ENCODE results near the gene CD38.
"Not testable (repeated sequence)": the region's sequence is repeated elsewhere in the genome, so short reads cannot be mapped to it uniquely, and the experiment has no call there.

CD38 gene

DNA sequence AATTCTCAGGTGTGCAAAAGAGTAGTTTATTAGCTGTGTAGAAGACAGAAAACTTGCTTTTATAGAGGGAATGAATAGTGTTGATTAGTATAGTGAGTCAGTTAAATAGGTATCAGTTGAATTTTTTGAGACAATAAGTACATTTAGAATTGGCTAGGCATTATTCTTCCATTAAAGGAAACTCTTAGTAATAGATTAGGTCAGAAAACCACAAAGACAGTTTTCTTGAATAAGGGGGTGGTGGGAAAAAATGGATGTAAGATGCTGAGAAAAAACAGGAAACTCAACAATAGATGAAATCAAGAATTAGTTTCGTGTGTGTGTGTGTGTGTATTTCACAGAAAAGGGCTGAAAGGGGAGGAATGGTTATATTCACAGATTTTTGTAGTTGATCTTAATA, 16.8 kb downstream of the CD38 start:
- no peak for DNase-seq (ENCODE audit: low read depth in 1 of 2, low spot score in 1 of 2)

- DNase-seq (ENCODE audit: low read depth in 1 of 2, low spot score in 1 of 2) = no peak
These were observed 19.2 kb downstream of the CD38 start for GRCh38 chr4:15797320-15797719.

GRCh38 chr4:15799141-15799540, 21.0 kb downstream of the CD38 start:
- no peak for DNase-seq (ENCODE audit: low read depth in 1 of 2, low spot score in 1 of 2)

GRCh38 chr4:15799701-15800100, 21.6 kb downstream of the CD38 start:
- DNase-seq (ENCODE audit: low read depth in 1 of 2, low spot score in 1 of 2) = no peak

DNA sequence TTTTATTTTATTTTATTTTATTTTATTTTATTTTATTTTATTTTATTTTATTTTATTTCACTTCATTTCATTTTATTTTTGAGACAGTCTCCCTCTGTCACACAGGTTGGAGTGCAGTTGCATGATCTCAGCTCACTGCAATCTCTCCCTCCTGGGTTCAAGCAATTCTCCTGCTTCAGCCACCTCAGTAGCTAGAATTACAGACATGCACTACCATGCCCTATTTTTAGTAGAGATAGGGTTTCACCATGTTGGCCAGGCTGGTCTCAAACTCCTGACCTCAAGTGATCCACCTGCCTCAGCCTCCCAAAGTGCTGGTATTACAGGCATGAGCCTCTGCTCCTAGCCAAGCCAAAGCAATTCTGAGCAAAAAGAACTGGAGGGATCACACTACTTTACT, 24.4 kb downstream of the CD38 start:
- not testable (repeated sequence) for DNase-seq (ENCODE audit: low read depth in 1 of 2, low spot score in 1 of 2)

DNA sequence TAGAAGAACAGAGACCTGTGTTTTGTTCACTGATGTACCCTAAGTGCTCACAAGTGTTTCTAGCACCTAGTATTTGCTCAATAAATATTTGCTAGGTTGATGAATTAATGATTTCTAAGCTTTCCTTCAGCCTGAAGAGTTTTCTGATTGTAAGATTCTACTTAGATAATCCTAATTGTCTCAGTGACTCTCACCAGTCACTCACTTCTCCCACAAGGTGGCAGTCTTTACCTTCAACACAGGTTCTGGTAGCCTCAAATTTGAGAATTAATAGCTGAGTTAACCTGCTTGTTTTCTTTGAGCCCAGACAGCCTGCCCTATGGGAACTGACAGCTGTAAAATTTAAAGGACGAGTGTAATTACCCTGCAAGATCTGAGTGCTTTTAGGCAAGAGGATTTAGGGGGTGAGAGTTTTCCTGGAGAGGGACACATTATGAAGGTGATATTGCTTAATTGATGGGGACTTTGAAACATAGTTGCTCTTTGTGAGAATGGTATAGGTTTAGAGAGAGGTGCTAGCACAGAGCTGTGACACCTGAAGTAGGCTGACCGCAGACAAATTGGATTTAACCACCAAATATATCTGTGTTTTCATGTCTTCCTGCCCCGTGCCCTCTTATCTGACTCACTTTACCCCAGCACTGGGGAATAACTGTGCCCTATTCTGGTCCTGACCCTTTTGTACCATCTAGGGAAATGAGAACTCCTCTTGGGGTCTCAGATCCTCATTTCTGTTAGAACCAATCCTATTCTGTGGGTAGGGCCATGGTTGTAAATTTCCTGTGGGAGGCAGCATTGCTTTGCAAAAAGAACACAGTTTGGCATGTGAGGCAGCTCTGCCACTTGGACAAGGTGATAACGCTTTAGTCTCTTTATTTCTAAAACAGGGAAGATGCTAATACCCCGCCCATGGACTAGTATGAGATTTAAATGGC, 27.7 kb downstream of the CD38 start:
- DNase-seq (ENCODE audit: low read depth in 1 of 2, low spot score in 1 of 2) = no peak

DNA sequence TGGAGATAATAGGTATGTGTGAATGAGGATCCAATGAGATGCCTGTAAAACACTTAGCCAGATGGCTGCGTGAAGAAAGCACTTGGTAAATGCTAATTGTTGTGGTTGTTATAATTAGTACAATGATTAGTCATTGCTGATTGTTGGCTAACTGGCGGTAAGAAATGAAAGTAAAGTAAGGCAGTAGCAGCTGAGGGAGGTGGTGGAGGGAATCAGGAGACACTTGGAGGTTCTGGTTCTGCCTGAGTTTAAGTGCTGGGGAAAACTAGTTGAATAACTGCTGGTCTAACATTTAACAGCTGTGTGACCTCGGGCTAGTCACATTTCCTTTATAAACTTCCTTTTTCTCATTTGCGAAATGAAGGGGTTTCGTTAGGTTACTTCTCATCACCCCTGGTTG, 30.9 kb downstream of the CD38 start:
- DNase-seq (ENCODE audit: low read depth in 1 of 2, low spot score in 1 of 2) = no peak

- no peak for DNase-seq (ENCODE audit: low read depth in 1 of 2, low spot score in 1 of 2)
These were observed 31.3 kb downstream of the CD38 start for GRCh38 chr4:15809466-15809865.

DNA sequence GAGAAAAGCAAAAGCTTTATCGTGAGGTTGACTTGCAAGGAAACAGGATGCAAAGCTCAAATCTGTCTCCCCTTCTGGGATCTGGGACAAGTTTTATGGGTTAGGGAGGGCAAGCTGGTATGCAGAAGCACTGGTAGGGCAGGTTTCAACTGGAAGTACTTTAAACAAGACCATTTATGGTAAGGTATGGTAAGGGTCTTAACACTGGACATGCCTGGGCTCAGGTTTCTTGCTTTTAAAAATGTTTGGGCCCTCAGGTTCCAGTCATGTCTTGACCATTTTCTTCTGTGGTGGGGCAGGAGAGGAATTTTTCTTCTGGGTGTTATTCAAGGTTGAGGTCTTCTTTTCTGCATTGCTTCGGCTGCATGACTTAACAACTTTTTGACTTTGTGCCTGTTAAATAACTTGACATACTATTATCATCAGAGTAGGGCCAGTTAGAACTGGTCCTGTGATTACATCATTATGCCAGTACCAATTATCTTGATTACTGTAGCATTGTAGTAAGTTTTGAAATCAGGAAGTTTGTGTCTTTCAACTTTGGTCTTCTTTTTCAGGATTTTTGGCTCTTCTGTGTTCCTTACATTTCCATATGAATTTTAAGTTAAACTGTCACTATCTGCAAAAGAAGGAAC, 33.7 kb downstream of the CD38 start:
- no peak for DNase-seq (ENCODE audit: low read depth in 1 of 2, low spot score in 1 of 2)

DNA sequence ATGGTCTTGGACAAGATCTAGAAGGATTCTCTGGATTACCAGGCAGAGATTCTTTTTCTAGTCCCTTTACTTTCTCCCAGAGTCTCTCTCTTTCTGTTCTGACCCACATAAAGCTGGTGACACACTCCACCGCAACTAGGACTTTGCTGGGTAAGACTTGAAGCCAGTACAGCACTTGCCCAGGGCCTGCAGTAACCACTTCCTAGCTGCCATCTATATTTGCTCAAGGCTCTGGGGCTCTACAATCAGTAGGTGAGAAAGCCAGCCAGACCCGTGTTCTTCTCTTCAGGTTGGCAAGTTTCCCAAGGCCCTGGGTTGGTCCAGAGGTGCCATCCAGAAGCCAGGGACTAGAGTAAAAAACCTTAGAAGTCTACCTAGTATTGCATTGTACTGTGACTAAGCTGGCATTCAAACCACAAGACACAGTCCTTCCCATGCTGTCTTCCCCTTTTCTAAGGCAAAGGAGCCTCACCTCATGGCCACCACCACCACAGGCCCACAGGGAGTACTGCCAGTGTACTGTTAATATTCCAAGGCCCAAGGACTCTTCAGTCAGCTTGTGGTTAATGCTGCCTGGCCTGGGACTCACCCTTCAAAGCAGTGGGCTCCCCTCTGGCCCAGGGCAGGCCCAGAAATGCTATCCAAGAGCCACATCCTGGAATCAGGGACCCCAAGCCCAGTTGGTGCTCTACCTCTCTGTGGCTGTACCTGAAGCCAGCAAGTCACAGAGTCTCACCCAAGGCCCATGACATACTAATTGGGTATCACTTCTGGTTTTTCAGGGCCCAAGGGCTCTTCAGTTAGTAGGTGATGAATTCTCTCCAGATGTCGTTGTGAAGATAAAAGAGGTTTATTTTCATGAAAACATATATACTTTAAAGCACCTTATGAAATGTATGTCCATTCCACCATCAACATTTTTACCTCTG, 54.7 kb downstream of the CD38 start:
- DNase-seq (ENCODE audit: low read depth in 1 of 2, low spot score in 1 of 2) = no peak

GRCh38 chr4:15833801-15834200, 55.7 kb downstream of the CD38 start:
- no peak for DNase-seq (ENCODE audit: low read depth in 1 of 2, low spot score in 1 of 2)

- no peak for DNase-seq (ENCODE audit: low read depth in 1 of 2, low spot score in 1 of 2)
These were observed 58.2 kb downstream of the CD38 start for GRCh38 chr4:15836362-15836761.

- DNase-seq (ENCODE audit: low read depth in 1 of 2, low spot score in 1 of 2) = no peak
These were observed 59.5 kb downstream of the CD38 start for GRCh38 chr4:15837591-15837990.

DNA sequence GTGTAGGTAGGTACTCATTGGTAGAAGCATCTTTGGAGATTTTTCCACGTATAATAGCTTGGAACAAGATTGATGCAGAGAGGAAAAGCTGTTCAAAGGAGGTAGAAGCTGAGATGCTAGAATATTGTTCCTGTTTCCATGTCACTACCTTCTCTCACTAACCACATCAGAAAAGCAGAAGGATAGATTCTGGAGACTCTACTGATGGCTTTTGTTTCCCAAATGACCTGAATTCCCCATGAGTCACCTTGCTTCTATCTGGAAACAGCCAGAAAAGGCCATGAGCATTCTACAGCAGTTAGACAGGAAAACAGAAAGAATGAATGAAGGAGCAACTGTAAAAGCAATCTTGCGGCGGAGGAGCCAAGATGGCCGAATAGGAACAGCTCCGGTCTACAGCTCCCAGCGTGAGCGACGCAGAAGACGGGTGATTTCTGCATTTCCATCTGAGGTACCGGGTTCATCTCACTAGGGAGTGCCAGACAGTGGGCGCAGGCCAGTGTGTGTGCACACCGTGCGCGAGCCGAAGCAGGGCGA, 63.1 kb downstream of the CD38 start:
- not testable (repeated sequence) for DNase-seq (ENCODE audit: low read depth in 1 of 2, low spot score in 1 of 2)

DNA sequence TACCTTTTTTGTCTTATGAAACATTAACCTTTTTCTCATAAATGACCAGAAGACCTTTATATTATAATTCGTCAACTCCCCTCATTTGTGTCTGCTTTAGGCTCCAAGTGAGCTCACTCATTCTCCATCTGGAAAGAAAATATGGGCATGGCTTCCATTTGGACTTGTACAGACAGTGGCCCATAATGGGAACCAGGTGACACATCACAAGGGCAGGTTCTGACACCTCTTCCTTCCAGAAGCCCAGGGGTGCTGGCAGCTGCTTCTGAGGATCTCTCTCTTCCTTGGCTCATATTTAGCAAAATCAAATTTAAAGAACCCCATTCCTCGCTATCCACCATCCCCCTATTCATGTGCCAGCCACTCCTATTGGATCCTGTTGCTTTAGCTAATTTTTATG, 69.6 kb downstream of the CD38 start:
- no peak for DNase-seq (ENCODE audit: low read depth in 1 of 2, low spot score in 1 of 2)

DNA sequence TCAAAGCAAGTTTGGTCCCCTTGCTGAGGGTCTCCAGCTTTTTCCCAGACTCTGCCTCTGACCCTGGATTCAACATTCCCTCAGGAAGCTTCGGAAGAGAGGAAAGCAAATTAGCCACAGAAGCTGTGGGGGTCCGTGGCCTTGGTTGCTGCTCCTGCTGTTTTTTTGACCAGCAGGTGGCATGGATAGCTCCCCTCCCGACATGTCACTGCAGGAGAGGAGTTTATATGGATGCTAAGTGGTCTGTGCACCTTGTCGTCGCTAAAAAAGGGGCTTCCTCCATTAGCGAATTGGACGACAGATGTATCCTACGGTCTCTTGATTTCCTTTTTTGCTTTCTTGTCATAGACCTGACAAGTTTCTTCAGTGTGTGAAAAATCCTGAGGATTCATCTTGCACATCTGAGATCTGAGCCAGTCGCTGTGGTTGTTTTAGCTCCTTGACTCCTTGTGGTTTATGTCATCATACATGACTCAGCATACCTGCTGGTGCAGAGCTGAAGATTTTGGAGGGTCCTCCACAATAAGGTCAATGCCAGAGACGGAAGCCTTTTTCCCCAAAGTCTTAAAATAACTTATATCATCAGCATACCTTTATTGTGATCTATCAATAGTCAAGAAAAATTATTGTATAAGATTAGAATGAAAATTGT, 70.2 kb downstream of the CD38 start:
- DNase-seq (ENCODE audit: low read depth in 1 of 2, low spot score in 1 of 2) = no peak

DNA sequence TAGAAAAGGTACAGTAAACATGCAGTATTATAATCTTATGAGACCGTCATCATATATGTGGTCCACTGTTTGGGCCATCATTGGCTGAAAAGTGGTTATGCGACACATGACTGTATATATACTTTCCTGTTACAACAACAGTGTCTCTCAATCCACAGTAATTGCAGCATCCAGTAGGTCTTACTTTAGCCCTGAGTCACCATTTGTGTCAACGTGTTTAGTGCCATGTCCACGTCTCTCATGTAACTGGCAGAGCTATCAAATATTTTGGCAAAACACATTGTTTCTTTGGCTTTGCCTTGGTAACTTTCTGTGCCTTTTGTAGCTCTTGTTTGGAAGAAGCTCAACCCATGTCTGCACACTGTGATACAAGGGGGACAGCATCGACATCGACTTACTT, 73.8 kb downstream of the CD38 start:
- DNase-seq (ENCODE audit: low read depth in 1 of 2, low spot score in 1 of 2) = no peak

GRCh38 chr4:15852524-15852923, 74.4 kb downstream of the CD38 start:
- no peak for DNase-seq (ENCODE audit: low read depth in 1 of 2, low spot score in 1 of 2)

DNA sequence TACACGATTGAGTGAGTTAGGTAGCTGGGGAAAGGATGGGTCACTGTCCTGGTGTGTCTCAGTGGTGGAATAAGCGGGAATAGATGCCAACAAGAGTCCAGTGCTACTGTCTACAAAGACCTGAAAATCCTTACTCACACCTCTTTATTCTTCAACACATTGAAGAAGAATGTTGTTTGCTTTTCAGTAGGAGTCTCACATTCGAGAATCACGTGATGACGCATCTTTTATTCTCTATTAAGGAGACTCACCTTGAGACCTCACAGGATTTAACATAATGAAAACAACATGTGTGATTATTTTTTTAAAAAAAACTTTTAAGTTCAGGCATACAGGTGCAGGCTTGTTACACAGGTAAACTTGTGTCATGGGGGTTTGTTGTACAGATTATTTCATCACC, 75.2 kb downstream of the CD38 start:
- DNase-seq (ENCODE audit: low read depth in 1 of 2, low spot score in 1 of 2) = no peak

DNA sequence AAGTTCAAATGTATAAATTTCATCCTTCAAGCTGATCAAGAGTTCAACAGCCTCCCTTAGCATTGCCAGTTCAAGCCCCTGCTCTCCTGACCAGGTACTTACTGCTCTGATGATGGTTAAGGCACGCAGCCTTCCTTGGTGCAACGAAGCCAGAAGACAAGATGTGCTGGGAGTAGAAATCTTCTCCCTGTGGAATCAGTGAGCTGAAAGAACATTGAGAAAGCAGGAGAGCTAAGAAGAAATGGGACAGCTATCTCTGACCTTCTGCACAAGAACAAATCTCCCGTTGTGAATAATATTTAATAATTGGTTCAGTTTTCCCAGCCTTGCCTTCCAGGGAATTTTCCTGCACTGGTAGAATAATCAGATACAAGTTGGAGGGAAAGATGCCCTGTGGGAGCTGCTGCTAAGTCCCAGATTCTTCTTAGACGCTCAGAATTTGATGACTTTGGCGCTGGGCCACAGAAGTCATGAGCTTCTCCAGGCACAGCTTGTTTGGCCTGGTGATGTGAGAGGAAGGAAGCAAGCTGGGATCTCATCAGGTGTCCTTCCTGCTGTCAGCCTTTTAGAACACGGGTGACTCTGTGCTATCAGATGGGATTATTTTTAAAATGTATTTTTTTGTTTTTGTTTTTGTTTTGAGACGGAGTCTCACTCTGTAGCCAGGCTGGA, 77.8 kb downstream of the CD38 start:
- DNase-seq (ENCODE audit: low read depth in 1 of 2, low spot score in 1 of 2) = no peak

All from activated T-helper 1 cell treated with anti-CD3 and anti-CD28 coated beads, Interleukin-2, amount 50 U/mL, for 16 hours (primary cell).